BJ (cell line): Measurements from ENCODE around the gene STOML2. TPM values are rescaled to one million over a fixed set of nuclear protein-coding genes. Genes with fewer than 3 reads are reported as not detected.

Experiments used
- CTCF ChIA-PET: fragments of 350-600 bp; formaldehyde crosslinking; extraction: SDS; loops from one replicate; lab custom pipeline; 2021; ENCODE audit warnings: antibody characterized with exemption, inconsistent platforms; lab: Yijun Ruan, JAX
- POLR2A ChIA-PET: fragments of 300-600 bp; sonication (Branson Sonifier 250); formaldehyde crosslinking; extraction: SDS; loops from one replicate; lab custom pipeline; 2021; ENCODE audit warnings: antibody characterized with exemption; lab: Charles Lee
- DNase-seq: peaks from one replicate; pipeline ENCODE4 v3.0.0-alpha.2; 2011; ENCODE audit warnings: low read depth
- H3K27me3 ChIP-seq: 2 replicates; pipeline ENCODE4 v1.6.0; 2011; ENCODE audit warnings: low read length; ENCODE audit not compliant: control insufficient read depth, insufficient read depth
- H3K36me3 ChIP-seq: 2 replicates; pipeline ENCODE4 v1.5.1; 2011; ENCODE audit warnings: low read length; ENCODE audit not compliant: control insufficient read depth, insufficient read depth
- H3K4me3 ChIP-seq: 2 replicates; pipeline ENCODE4 v1.5.1; 2011; ENCODE audit warnings: low read depth, mild to moderate bottlenecking, control low read depth, low read length
- CTCF ChIP-seq: IDR thresholded peaks from 2 replicates; pipeline ENCODE4 v1.5.1; 2011; ENCODE audit warnings: low read depth, mild to moderate bottlenecking, control low read depth, inconsistent platforms, low read length, moderate library complexity; ENCODE audit not compliant: insufficient read depth
- polyA plus RNA-seq: library from polyadenylated mRNA; depleted of rRNA; stranded (reverse); fragments of >200 nt; gene quantifications from 2 replicates; pipeline ENCODE4 v1.2.3, GENCODE V29; 2011

The STOML2 gene
- polyA plus RNA-seq, 1 experiment = 170 TPM

GRCh38 chr9:35103660-35104191 lies 795 bp upstream of the STOML2 start:
- POLR2A ChIA-PET = no interaction called here
- no peak for DNase-seq
- peak overlapping the region; percentile 70 for H3K4me3 ChIP-seq
- CTCF ChIA-PET = interaction anchor here (0.9 to 3.2 kb wide), 4 partner anchors 10 to 373 kb away, joined by 3 to 10 read pairs (median 4); partner anchors contain the start of gene VCP
- peaks cover 46% of the 10 kb centered on the region for H3K36me3 ChIP-seq
- no peaks in the 10 kb centered on the region for H3K27me3 ChIP-seq
- TF ChIP-seq CTCF = no peak

- Histone ChIP-seq H3K36me3 (peaks cover 34% of the 10 kb centered on the region), H3K4me3 (peak overlapping the region; percentile 70), H3K27me3 (no peaks in the 10 kb centered on the region)
- CTCF ChIA-PET = interaction anchor here (1.0 to 3.2 kb wide), 2 partner anchors 9 to 203 kb away, joined by 3 to 10 read pairs; no protein-coding TSS in a partner anchor
- no peak for TF ChIP-seq CTCF
- POLR2A ChIA-PET = interaction anchor here (0.6 kb wide), 1 partner anchor 238 kb away, joined by 4 read pairs; no protein-coding TSS in a partner anchor
- DNase-seq = no peak
Measured at GRCh38 chr9:35102465-35102768, 514 bp downstream of the STOML2 start.

GRCh38 chr9:35097573-35097972 lies 5.4 kb downstream of the STOML2 start:
- ChIA-PET POLR2A (no interaction called here), CTCF (interaction anchor here (1.1 to 4.3 kb wide), 8 partner anchors 11 to 202 kb away, joined by 4 to 57 read pairs (median 7); partner anchors contain the start of gene ATOSB)
- no peaks in the 10 kb centered on the region for H3K27me3 ChIP-seq
- H3K36me3 ChIP-seq = peaks cover 24% of the 10 kb centered on the region
- no peak overlapping the region for H3K4me3 ChIP-seq
- DNase-seq = no peak
- no peak for TF ChIP-seq CTCF

- TF ChIP-seq CTCF = peak; percentile 94
- peaks cover 27% of the 10 kb centered on the region for H3K36me3 ChIP-seq
- peak within 1 kb of the TSS; percentile 98 for H3K4me3 ChIP-seq
- POLR2A ChIA-PET = no interaction called here
- DNase-seq = no peak
- no peaks in the 10 kb centered on the region for H3K27me3 ChIP-seq
- CTCF ChIA-PET = interaction anchor here (0.7 to 4.4 kb wide), 23 partner anchors 9 to 465 kb away, joined by 3 to 59 read pairs (median 3); partner anchors contain the start of gene FANCG
Measured at GRCh38 chr9:35096035-35096849, 6.7 kb downstream of the STOML2 start, which contains the start of gene PIGO. Gene PIGO (minus strand): TSS chr9:35096591. CDS start chr9:35095565, 1,026 bp downstream.

- H3K4me3 ChIP-seq = no peak overlapping the region
- TF ChIP-seq CTCF = no peak
- ChIA-PET POLR2A (no interaction called here), CTCF (interaction anchor here (1.2 to 1.4 kb wide), 2 partner anchors 12 to 192 kb away, joined by 6 read pairs; partner anchors contain the start of gene FANCG)
- DNase-seq = no peak
- H3K27me3 ChIP-seq = no peaks in the 10 kb centered on the region
- H3K36me3 ChIP-seq = peaks cover 31% of the 10 kb centered on the region
Measured at GRCh38 chr9:35091536-35091935, 11.4 kb downstream of the STOML2 start.
